Measurements from ENCODE around the gene HAGH. TPM values are rescaled to one million over a fixed set of nuclear protein-coding genes. Genes with fewer than 3 reads are reported as not detected.

HAGH gene
- total RNA-seq, 1 donor from 2014 or later: 35.9 TPM

GRCh38 chr16:1784977-1785845 is 41.4 kb downstream of the HAGH start:
- Histone ChIP-seq H3K9me3 (ENCODE audit: insufficient read depth, low read depth, low read length) (no peaks in the 10 kb centered on the region), H3K79me2 (ENCODE audit: insufficient read depth, low read length) (peaks cover 71% of the 10 kb centered on the region), H3K27me3 (ENCODE audit: insufficient read depth, low read length) (no peaks in the 10 kb centered on the region), H3K4me2 (ENCODE audit: low read length) (no peak overlapping the region), H4K20me1 (ENCODE audit: insufficient read depth, low read length) (peaks cover 51% of the 10 kb centered on the region), H3K4me1 (ENCODE audit: insufficient read depth, low read length) (peaks cover 12% of the 10 kb centered on the region), H3K27ac (ENCODE audit: low read depth, low read length) (no peak overlapping the region), H2AFZ (ENCODE audit: low read depth, low read length) (no peak overlapping the region), H3K36me3 (ENCODE audit: insufficient read depth, low read length) (peaks cover 2% of the 10 kb centered on the region), H3K9ac (ENCODE audit: low read length) (no peak overlapping the region), H3K4me3 (ENCODE audit: insufficient read depth, low read depth, low read length) (no peak overlapping the region)
- no peaks in the 10 kb centered on the region for H3K9me3 Mint-ChIP-seq (ENCODE audit: unreplicated experiment)
- H3K36me3 Mint-ChIP-seq (ENCODE audit: low read depth, unreplicated experiment): peaks cover 2% of the 10 kb centered on the region
- TF ChIP-seq EZH2 (IDR thresholded peaks at IDR 0.05; ENCODE audit: insufficient read depth, low read length) (no peak), CTCF (IDR thresholded peaks at IDR 0.05; ENCODE audit: insufficient read depth, low read depth, low read length) (no peak)
- DNase-seq (ENCODE audit: low read depth): no peak
- H3K4me3 Mint-ChIP-seq (ENCODE audit: unreplicated experiment): peak overlapping the region; percentile 61
- peaks cover 9% of the 10 kb centered on the region for H3K4me1 Mint-ChIP-seq (ENCODE audit: low read depth, unreplicated experiment)
- H3K27ac Mint-ChIP-seq (ENCODE audit: unreplicated experiment): no peak overlapping the region
- no peaks in the 10 kb centered on the region for H3K27me3 Mint-ChIP-seq (ENCODE audit: low read depth, unreplicated experiment)
- no peak for FAIRE-seq

- Histone ChIP-seq H3K4me3 (ENCODE audit: insufficient read depth, low read depth, low read length) (peak within 1 kb of the TSS; percentile 94), H4K20me1 (ENCODE audit: insufficient read depth, low read length) (peaks cover 62% of the 10 kb centered on the region), H2AFZ (ENCODE audit: low read depth, low read length) (peak within 1 kb of the TSS; percentile 37), H3K79me2 (ENCODE audit: insufficient read depth, low read length) (peaks cover 66% of the 10 kb centered on the region), H3K36me3 (ENCODE audit: insufficient read depth, low read length) (peaks cover 2% of the 10 kb centered on the region), H3K4me1 (ENCODE audit: insufficient read depth, low read length) (peaks cover 12% of the 10 kb centered on the region), H3K27ac (ENCODE audit: low read depth, low read length) (peak within 1 kb of the TSS; percentile 56), H3K9ac (ENCODE audit: low read length) (peak within 1 kb of the TSS; percentile 88), H3K4me2 (ENCODE audit: low read length) (peak within 1 kb of the TSS; percentile 98), H3K27me3 (ENCODE audit: insufficient read depth, low read length) (no peaks in the 10 kb centered on the region), H3K9me3 (ENCODE audit: insufficient read depth, low read depth, low read length) (no peaks in the 10 kb centered on the region)
- FAIRE-seq: peak; percentile 95
- Mint-ChIP-seq H3K4me3 (ENCODE audit: unreplicated experiment) (peak within 1 kb of the TSS; percentile 98), H3K9me3 (ENCODE audit: unreplicated experiment) (no peaks in the 10 kb centered on the region), H3K27ac (ENCODE audit: unreplicated experiment) (peak within 1 kb of the TSS; percentile 96), H3K27me3 (ENCODE audit: low read depth, unreplicated experiment) (no peaks in the 10 kb centered on the region), H3K36me3 (ENCODE audit: low read depth, unreplicated experiment) (peaks cover 2% of the 10 kb centered on the region), H3K4me1 (ENCODE audit: low read depth, unreplicated experiment) (peaks cover 9% of the 10 kb centered on the region)
- peak; percentile 100 for DNase-seq (ENCODE audit: low read depth)
- TF ChIP-seq CTCF (IDR thresholded peaks at IDR 0.05; ENCODE audit: insufficient read depth, low read depth, low read length): no peak
- no peak for TF ChIP-seq EZH2 (IDR thresholded peaks at IDR 0.05; ENCODE audit: insufficient read depth, low read length)
These were observed 44.0 kb downstream of the HAGH start, which contains the start of the genes NUBP2 and SPSB3 for GRCh38 chr16:1782408-1783264. Gene NUBP2, plus strand, starts transcription at chr16:1782960. Its CDS starts 61 bp downstream, at chr16:1783021. Gene SPSB3, minus strand, starts transcription at chr16:1782571. Its CDS starts 1,088 bp downstream, at chr16:1781483.
